GM19463 (cell line): ENCODE results near the gene SOX5.
"Not testable (repeated sequence)": the region's sequence is repeated elsewhere in the genome, so short reads cannot be mapped to it uniquely, and the experiment has no call there.

Experiments used
- ATAC-seq: cut with Tn5 transposase; IDR thresholded peaks from one replicate; pipeline ENCODE4 v1.9.1; 2021; ENCODE audit warnings: mild to moderate bottlenecking, moderate library complexity; ENCODE audit not compliant: unreplicated experiment

SOX5 gene

GRCh38 chr12:23847857-23848256, 101.6 kb downstream of the SOX5 start:
- ATAC-seq: no peak

DNA sequence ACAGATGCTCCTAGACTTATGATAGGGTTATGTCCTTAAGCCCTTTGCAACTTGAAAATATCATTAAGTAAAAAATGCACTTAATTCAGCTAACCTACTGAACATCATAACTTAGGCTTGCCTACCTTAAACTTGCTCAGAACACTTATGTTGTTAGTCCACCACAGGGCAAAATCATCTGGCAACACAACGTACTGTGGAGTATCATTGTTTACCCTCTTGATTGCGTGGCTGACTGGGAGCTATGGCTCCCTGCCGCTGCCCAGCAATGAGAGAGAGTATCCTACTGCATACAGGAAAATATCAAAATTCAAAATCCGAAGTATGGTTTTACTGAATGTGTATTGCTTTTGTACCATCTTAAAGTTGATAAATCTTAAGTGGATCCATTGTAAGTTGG, 105.5 kb downstream of the SOX5 start:
- ATAC-seq: no peak

- no peak for ATAC-seq
Observed at GRCh38 chr12:23834076-23834475, 115.4 kb downstream of the SOX5 start.

DNA sequence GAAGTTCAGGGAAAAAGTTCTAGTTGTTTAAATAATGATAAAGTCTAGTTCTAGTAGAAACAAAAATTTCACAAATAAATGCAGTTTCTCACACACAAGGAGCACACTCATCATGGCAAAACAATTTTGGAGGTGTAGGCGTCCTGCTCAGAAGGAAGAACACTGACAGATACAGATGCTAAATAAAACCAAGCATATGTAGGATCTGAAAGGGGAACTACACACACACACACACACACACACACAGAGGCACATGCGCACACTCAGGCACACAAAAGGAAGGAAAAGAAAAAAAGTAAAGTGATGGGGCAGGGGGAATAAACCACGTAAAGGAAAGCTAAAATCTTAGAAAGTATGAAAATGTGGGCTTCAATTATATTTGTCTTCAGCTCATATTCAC, 117.7 kb downstream of the SOX5 start:
- ATAC-seq: no peak

DNA sequence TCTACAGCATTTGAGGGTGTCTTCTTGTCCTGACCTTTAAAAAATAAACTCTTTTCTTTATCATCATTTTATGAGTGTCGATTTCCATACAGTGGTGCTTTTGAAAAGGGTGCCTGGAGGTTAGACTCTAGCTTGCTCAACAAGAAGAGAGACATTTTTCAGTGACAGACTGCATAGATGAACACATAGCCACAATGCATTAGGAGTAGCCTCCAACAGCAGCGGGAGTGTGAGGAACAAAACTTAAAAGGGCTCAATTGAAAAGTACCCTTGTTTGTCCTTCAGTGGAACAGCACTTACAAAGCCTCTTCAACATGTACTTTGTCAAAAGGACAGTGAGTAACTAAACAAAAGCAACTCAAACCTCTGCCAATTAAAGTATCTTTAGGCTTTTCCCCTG, 119.3 kb downstream of the SOX5 start:
- ATAC-seq: no peak

DNA sequence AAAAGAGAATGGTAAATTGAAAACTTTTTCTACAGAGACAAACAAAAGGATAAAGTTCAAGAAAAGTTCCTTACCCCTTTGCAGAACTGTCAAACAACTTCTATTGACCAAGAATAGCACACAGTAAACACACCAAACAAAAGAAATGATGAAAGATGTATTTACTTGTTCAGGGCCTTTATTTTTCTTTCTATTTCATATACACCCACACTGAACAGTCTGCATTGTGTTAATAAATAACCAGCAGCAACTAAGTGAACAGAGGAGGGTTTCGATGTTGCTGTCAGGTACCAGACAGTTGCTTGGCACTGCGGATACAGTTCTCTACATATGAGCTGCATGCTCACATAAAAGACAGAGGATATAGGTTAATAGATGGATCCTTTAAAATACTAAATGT, 122.1 kb downstream of the SOX5 start:
- peak; percentile 90 for ATAC-seq

GRCh38 chr12:23825124-23825523, 124.3 kb downstream of the SOX5 start:
- ATAC-seq: not testable (repeated sequence)

- ATAC-seq: no peak
Observed at GRCh38 chr12:23824358-23824757, 125.1 kb downstream of the SOX5 start.

DNA sequence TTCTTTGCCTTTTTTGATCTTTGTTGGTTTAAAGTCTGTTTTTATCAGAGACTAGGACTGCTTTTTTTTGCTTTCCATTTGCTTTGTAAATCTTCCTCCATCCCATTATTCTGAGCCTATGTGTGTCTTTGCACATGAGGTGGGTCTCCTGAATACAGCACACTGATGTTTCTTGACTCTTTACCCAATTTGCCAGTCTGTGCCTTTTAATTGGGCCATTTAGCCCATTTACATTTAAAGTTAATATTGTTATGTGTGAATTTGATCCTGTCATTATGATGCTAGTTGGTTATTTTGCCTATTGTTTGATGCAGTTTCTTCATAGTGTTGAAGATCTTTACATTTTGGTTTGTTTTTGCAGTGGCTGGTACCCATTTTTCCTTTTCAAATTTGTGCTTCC, 126.6 kb downstream of the SOX5 start:
- ATAC-seq: not testable (repeated sequence)

- no peak for ATAC-seq
Observed at GRCh38 chr12:23817345-23817744, 132.1 kb downstream of the SOX5 start.

GRCh38 chr12:23816394-23816851, 133.0 kb downstream of the SOX5 start:
- ATAC-seq: no peak

DNA sequence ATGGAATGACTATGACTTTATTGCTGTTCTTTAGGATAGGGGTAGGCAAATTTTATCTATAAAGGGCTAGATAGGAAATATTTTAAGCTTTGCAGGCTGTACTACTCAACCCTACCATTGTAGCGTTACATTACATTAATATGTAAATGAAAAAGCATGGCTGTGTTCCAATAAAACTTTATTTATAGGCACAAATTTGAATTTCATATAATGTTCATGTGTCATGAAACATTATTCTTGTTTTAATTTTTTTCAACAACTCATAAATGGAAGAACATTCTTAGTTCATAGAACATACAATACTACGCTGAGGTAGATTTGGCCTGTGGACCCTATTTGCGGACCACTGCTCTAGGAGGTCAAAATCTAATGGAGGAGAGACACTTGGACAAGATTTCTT, 133.7 kb downstream of the SOX5 start:
- ATAC-seq: no peak

- ATAC-seq: no peak
Observed at GRCh38 chr12:23813206-23813605, 136.3 kb downstream of the SOX5 start.

- no peak for ATAC-seq
Observed at GRCh38 chr12:23810329-23810902, 139.1 kb downstream of the SOX5 start.

DNA sequence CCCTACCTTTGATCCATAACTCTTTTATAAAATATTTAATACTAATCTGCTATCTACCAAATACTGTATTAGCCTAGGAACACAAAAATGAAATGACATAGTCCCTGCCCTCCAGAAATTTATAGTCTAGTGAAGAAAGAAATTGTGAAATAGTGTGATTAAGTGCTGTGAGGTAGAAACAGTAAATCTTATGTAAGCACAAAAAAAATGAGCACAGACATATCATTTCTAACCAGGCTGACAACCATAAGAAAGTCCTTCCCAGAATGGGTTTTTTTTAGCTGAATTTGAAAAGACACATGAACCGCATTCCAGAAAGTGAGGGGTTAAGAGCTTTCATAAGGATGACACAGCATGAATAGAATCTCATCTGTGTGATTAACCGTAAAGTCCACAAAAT, 145.9 kb downstream of the SOX5 start:
- ATAC-seq: no peak

DNA sequence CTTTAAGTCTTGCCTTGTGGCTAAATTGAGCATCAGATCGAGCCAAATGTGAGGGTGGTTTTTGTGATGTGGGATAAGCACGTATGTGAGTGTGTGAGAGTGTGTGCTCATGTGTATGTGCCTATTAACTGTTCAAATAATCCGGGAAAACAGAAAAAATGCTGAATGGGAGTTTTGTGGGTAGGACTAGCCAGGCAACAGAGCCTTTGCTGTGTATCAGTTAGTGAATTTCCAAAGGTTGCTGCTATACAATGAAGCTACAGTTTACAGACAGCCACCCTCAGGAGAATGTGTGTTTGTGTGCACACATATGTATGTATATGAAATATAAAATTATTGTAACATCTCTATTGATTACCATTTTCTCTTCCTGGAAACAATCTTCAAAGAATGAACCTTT, 154.0 kb downstream of the SOX5 start:
- ATAC-seq: no peak

- no peak for ATAC-seq
Observed at GRCh38 chr12:23781118-23781517, 168.4 kb downstream of the SOX5 start.

- ATAC-seq: peak; percentile 81
Observed at GRCh38 chr12:23775208-23775607, 174.3 kb downstream of the SOX5 start.

- no peak for ATAC-seq
Observed at GRCh38 chr12:23771240-23771949, 178.1 kb downstream of the SOX5 start.

DNA sequence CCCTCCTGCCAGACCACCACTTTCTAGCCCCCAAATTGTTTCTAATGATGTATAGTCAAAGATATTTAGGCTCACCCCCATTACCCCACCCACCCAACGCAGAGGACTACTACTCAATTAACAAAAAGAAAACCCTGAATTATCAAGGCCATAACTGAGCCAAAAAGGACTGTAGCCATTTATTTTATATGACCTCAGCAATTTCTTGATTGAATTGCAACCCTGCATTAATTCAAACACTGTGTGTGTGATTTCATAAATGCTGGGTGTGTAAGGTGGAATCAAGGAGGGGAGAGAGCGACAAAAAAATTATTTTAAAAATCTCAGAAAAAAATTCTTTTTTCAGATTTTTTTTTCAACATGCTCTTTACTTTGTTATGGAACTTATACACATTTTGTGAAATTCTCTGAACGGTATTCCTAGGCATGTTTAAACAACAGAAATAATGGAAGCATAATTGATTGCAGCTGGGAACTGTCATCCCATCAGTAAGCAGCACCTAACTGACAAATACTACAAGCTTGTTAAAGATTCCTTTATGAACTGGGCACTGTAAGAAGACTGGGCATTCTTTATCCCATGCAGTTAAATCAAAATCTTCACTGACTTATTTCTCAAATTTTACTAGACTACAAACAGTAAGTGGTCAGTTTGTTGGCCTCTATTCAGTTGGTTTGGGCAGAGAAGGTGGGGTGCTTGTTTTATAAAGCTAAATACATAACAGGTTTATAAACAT, 179.1 kb downstream of the SOX5 start:
- ATAC-seq: no peak

DNA sequence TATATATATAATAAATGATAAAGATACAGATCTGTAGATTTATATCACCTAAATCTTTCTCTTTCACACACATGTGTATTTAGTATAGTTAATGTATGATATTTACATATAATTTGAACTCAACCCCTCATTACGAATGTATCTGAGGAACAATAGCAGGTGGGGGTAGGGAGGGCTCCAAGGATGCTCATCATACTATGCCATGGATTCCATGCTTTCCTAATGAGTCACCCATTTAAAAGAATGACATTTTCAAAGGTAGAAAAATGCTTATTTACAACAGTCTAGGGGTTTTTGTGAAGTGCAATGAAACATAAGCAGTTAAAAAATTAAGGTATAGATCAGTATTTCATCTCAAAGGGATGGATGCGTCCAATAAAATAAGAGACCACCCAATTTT, 181.6 kb downstream of the SOX5 start:
- ATAC-seq: no peak

- ATAC-seq: no peak
Observed at GRCh38 chr12:23763724-23764123, 185.7 kb downstream of the SOX5 start.
